Endothelial cell of umbilical vein (primary cell): ENCODE results near the gene MEGF11.

Experiments
- JUN ChIP-seq: IDR thresholded peaks from 2 replicates; pipeline ENCODE4 v1.6.1; 2011; ENCODE audit warnings: borderline replicate concordance, low read depth; ENCODE audit not compliant: insufficient read length, insufficient read depth
- MAX ChIP-seq: IDR thresholded peaks from 2 replicates; pipeline ENCODE4 v1.6.1; 2011; ENCODE audit not compliant: insufficient read depth, insufficient read length
- POLR2A ChIP-seq: IDR thresholded peaks from 2 replicates; pipeline ENCODE4 v1.6.1; 2012; ENCODE audit warnings: low read depth, mild to moderate bottlenecking, control low read depth, low read length

DNA sequence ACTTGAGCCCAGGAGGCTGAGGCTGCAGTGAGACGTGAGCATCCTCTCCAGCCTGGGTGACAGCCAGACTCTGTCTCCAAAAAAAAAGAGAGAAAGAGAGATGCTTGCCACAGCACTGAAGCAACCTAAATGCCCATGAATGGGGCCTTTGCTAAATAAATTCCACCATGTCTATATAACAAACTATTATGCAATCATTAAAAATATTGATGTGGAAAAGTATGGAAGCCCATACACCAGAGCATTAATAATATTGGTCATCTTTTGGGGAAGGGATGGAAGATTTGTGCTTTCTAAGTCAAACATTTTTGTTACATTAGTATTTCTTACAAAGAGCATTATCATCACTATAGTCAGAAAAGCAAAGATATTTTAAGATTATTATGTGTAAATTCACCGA lies 116.6 kb downstream of the MEGF11 start:
- no peak for TF ChIP-seq POLR2A
- no peak for TF ChIP-seq MAX
- TF ChIP-seq JUN, result no peak
